ENCODE data around the gene PPP1R8. TPM values are rescaled to one million over a fixed set of nuclear protein-coding genes. Genes with fewer than 3 reads are reported as not detected.

The PPP1R8 gene
- total and polyA plus RNA-seq, 2 of the 8 experiments (the other 6 are each of a cell fraction or from before 2014, with no cell fraction given): 33.4 to 51.8 TPM

- H3K79me2 ChIP-seq (ENCODE audit: control insufficient read depth in 1 of 2, insufficient read depth in 2 of 2, low read length in 2 of 2): no peaks in the 10 kb centered on the region
- no peak overlapping the region for H3K18ac ChIP-seq (ENCODE audit: extremely low read depth, low read length)
- H3K14ac ChIP-seq (ENCODE audit: insufficient read length): no peak overlapping the region
- no peaks in the 10 kb centered on the region for H3K9me3 ChIP-seq (ENCODE audit: insufficient read depth in 2 of 2, low read depth in 1 of 2, low read length in 1 of 2)
- H4K20me1 ChIP-seq (replicated peaks in 1 of 2; ENCODE audit: control insufficient read depth in 1 of 2, insufficient read depth in 2 of 2, low read length in 2 of 2): no peaks in the 10 kb centered on the region
- H3K4me2 ChIP-seq (ENCODE audit: insufficient read depth in 1 of 2, low read depth in 2 of 2, low read length in 2 of 2): no peak overlapping the region
- H3K79me1 ChIP-seq (ENCODE audit: low read depth, low read length): no peaks in the 10 kb centered on the region
- H3K4me3 ChIP-seq (ENCODE audit: extremely low read depth in 1 of 4, insufficient read depth in 2 of 4, low read depth in 3 of 4, low read length in 4 of 4): no peak overlapping the region
- no peak overlapping the region for H4K5ac ChIP-seq (ENCODE audit: insufficient read length, low read depth, low read length)
- H3K27ac ChIP-seq (ENCODE audit: low read depth, low read length): no peak overlapping the region
- H3K23ac ChIP-seq (ENCODE audit: insufficient read length): no peak overlapping the region
- no peak overlapping the region for H2AK5ac ChIP-seq (ENCODE audit: low read depth, low read length)
- no peak overlapping the region for H2BK120ac ChIP-seq (replicated peaks; ENCODE audit: low read depth, low read length)
- H2BK12ac ChIP-seq (ENCODE audit: low read depth, low read length): no peak overlapping the region
- H2AFZ ChIP-seq (ENCODE audit: low read length): no peak overlapping the region
- no peak for DNase-seq (ENCODE audit: low read depth in 1 of 2, low spot score in 2 of 2)
- H3K36me3 ChIP-seq (ENCODE audit: control insufficient read depth in 2 of 4, insufficient read depth in 4 of 4, low read length in 3 of 4): no peaks in the 10 kb centered on the region
- H3K27me3 ChIP-seq (replicated peaks in 1 of 4; ENCODE audit: control insufficient read depth in 3 of 4, extremely low read depth in 1 of 4, insufficient read depth in 3 of 4, low read length in 3 of 4): peaks cover 0 to 1% (median 0%) of the 10 kb centered on the region in 4 experiments; a peak in 1 of 7 replicates
- H2BK20ac ChIP-seq (ENCODE audit: low read length): no peak overlapping the region
- H3K56ac ChIP-seq (replicated peaks; ENCODE audit: insufficient read length, low read depth, low read length): no peak overlapping the region
- no peak for FAIRE-seq
- H3K4me1 ChIP-seq (replicated peaks in 1 of 4; ENCODE audit: control insufficient read depth in 3 of 4, insufficient read depth in 4 of 4, low read length in 3 of 4): peaks cover 0 to 5% (median 2%) of the 10 kb centered on the region in 4 experiments; a peak in 2 of 7 replicates
- no peak overlapping the region for H2BK15ac ChIP-seq (ENCODE audit: low read length)
- no peak overlapping the region for H4K8ac ChIP-seq (ENCODE audit: extremely low read depth, insufficient read depth, low read length)
- ChIA-PET CTCF (ENCODE audit: partially characterized antibody) (interaction anchor here (0.6 to 1.0 kb wide), 2 partner anchors 40 to 247 kb away, joined by 3 to 4 read pairs; no protein-coding TSS in a partner anchor), POLR2A (ENCODE audit: partially characterized antibody) (interaction anchor here (2.5 kb wide), 1 partner anchor 26 kb away, joined by 8 read pairs; the partner anchor contains the start of gene PPP1R8)
- no peak overlapping the region for H3K9ac ChIP-seq (replicated peaks in 1 of 4; ENCODE audit: extremely low read depth in 1 of 4, low read depth in 3 of 4, low read length in 3 of 4)
- H2BK5ac ChIP-seq (ENCODE audit: low read depth, low read length): no peak overlapping the region
- 92% methylated on average over 5 of the region's 5 CpGs; no CpG with 5 or more reads in 1 of the 2 experiments for WGBS, 2 experiments (ENCODE audit: extremely low coverage in 1 of 2, insufficient coverage in 1 of 2, insufficient read length in 1 of 2, insufficient replicate concordance in 2 of 2, low coverage in 1 of 2, low lambda C conversion rate in 2 of 2, missing lambda C conversion rate in 1 of 2)
- H3K4ac ChIP-seq (replicated peaks; ENCODE audit: insufficient read length, low read depth, low read length): no peak overlapping the region
- no peak overlapping the region for H4K91ac ChIP-seq (replicated peaks; ENCODE audit: insufficient read length, low read length)
- H3K23me2 ChIP-seq (ENCODE audit: low read depth, low read length): no peaks in the 10 kb centered on the region
- TF ChIP-seq CTCF (IDR thresholded peaks at IDR 0.05; ENCODE audit: control extremely low read depth in 1 of 3, insufficient read depth in 1 of 3, low read depth in 1 of 3, low read length in 3 of 3) (no peak), KDM5A (IDR thresholded peaks at IDR 0.05; ENCODE audit: low read length) (no peak), BACH1 (IDR thresholded peaks at IDR 0.05; ENCODE audit: low read length) (no peak), RBBP5 (IDR thresholded peaks at IDR 0.05; ENCODE audit: borderline replicate concordance, low read depth, low read length) (no peak), EGR1 (IDR thresholded peaks at IDR 0.05; ENCODE audit: borderline replicate concordance, low read depth, low read length) (no peak), SP4 (IDR thresholded peaks at IDR 0.05; ENCODE audit: low read length) (no peak), CTBP2 (IDR thresholded peaks at IDR 0.05; ENCODE audit: borderline replicate concordance, insufficient read depth, insufficient read length, low read length) (no peak), KDM1A (IDR thresholded peaks at IDR 0.05; ENCODE audit: borderline replicate concordance, low read length) (no peak), CHD2 (IDR thresholded peaks at IDR 0.05; ENCODE audit: low read length) (no peak), SP2 (IDR thresholded peaks at IDR 0.05; ENCODE audit: low read length) (no peak), PHF8 (conservative IDR thresholded peaks at IDR 0.05; ENCODE audit: low read depth, low read length) (no peak), ZNF274 (IDR thresholded peaks at IDR 0.05; ENCODE audit: borderline replicate concordance, extremely low read depth, low read length) (no peak)
Measured at GRCh38 chr1:27804791-27805190, 25.8 kb upstream of the PPP1R8 start.

All from H1 (cell line).